ENCODE data around the gene SERINC3. TPM values are rescaled to one million over a fixed set of nuclear protein-coding genes. Genes with fewer than 3 reads are reported as not detected.

The SERINC3 gene
- total RNA-seq, 1 experiment from 2014 or later, result 41.3 TPM

DNA sequence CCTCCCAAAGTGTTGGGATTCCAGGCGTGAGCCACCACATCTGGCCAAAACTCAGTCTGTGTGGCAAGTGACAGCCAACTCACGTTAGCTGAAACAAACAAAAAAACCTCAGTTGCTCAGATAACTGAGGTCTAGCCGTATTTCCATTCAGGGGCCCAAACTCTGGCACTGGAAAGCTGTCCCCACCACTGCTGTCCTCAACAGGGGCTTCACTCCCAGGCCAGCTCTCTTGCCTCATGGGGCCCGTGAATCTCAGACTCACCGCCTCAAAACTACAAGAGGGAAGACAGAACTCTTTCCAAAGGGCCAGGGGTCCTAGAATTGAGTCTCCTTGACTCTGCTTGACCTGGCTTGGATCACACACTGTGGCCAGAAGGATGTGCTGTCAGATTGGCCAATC is 38.8 kb downstream of the SERINC3 start (continued):
- TF ChIP-seq, protein P1, sequence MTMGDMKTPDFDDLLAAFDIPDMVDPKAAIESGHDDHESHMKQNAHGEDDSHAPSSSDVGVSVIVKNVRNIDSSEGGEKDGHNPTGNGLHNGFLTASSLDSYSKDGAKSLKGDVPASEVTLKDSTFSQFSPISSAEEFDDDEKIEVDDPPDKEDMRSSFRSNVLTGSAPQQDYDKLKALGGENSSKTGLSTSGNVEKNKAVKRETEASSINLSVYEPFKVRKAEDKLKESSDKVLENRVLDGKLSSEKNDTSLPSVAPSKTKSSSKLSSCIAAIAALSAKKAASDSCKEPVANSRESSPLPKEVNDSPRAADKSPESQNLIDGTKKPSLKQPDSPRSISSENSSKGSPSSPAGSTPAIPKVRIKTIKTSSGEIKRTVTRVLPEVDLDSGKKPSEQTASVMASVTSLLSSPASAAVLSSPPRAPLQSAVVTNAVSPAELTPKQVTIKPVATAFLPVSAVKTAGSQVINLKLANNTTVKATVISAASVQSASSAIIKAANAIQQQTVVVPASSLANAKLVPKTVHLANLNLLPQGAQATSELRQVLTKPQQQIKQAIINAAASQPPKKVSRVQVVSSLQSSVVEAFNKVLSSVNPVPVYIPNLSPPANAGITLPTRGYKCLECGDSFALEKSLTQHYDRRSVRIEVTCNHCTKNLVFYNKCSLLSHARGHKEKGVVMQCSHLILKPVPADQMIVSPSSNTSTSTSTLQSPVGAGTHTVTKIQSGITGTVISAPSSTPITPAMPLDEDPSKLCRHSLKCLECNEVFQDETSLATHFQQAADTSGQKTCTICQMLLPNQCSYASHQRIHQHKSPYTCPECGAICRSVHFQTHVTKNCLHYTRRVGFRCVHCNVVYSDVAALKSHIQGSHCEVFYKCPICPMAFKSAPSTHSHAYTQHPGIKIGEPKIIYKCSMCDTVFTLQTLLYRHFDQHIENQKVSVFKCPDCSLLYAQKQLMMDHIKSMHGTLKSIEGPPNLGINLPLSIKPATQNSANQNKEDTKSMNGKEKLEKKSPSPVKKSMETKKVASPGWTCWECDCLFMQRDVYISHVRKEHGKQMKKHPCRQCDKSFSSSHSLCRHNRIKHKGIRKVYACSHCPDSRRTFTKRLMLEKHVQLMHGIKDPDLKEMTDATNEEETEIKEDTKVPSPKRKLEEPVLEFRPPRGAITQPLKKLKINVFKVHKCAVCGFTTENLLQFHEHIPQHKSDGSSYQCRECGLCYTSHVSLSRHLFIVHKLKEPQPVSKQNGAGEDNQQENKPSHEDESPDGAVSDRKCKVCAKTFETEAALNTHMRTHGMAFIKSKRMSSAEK (CRISPR knock-in tag; IDR thresholded peaks at IDR 0.05; ENCODE audit: borderline replicate concordance), result no peak
- TF ChIP-seq, protein P2, sequence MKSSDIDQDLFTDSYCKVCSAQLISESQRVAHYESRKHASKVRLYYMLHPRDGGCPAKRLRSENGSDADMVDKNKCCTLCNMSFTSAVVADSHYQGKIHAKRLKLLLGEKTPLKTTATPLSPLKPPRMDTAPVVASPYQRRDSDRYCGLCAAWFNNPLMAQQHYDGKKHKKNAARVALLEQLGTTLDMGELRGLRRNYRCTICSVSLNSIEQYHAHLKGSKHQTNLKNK (CRISPR knock-in tag; IDR thresholded peaks at IDR 0.05), result no peak

DNA sequence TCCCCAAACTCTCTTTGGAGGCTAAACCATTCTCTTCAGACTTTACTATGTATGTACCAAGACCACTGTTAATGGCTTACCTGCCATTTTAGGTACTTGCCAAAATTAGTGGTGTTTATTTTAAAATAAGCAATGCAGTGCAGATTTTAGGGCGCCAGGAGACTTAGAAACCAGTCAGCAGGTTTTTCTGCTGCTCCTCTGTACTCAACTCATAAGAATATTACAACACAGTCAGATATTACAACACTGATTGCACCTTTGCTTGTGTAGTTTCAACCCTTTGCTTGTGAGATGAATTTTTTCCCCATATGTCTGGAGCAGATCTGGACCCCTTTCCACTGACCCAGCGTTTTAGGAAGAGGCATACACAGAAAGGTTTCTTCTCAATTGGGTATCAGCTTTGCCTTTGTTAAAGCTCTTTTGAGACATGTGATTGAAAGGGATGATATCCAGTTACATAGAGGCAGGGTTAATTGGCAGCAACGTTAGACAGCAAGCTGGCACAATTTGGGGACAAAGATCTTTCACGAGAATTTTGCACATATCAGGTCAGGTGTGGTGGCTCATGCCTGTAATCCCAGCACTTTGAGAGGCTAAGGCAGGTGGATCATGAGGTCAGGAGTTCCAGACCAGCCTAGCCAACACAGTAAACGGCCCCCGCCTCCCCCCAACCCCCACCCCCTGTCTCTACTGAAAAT is 40.0 kb downstream of the SERINC3 start:
- no peak for DNase-seq (ENCODE audit: low spot score)
- TF ChIP-seq, protein P3, sequence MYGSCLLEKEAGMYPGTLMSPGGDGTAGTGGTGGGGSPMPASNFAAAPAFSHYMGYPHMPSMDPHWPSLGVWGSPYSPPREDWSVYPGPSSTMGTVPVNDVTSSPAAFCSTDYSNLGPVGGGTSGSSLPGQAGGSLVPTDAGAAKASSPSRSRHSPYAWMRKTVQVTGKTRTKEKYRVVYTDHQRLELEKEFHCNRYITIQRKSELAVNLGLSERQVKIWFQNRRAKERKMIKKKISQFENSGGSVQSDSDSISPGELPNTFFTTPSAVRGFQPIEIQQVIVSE (CRISPR knock-in tag; IDR thresholded peaks at IDR 0.05; ENCODE audit: borderline replicate concordance), result no peak
- TF ChIP-seq PRRX2 (CRISPR knock-in tag; IDR thresholded peaks at IDR 0.05), result no peak
- TF ChIP-seq CBFB (CRISPR knock-in tag; IDR thresholded peaks at IDR 0.05; ENCODE audit: low read depth), result no peak
- no peak for TF ChIP-seq EMX1 (CRISPR knock-in tag; IDR thresholded peaks at IDR 0.05)
- TF ChIP-seq JAZF1 (CRISPR knock-in tag; IDR thresholded peaks at IDR 0.05), result no peak
- no peak for TF ChIP-seq ZNF263 (CRISPR knock-in tag; IDR thresholded peaks at IDR 0.05; ENCODE audit: low read depth)
- ChIA-PET CTCF (no interaction called here), POLR2A (interaction anchor here (0.5 kb wide), 1 partner anchor 46 kb away, joined by 3 read pairs; no protein-coding TSS in a partner anchor)
- H3K36me3 Mint-ChIP-seq, result peaks cover 13% of the 10 kb centered on the region
- ATAC-seq, result no peak
- H3K27ac Mint-ChIP-seq, result no peak overlapping the region
- no peaks in the 10 kb centered on the region; the same call in none of the 2 replicates for H3K4me1 Mint-ChIP-seq
- peaks cover 2% of the 10 kb centered on the region; the same call in 1 of the 2 replicates for H3K27me3 Mint-ChIP-seq (ENCODE audit: low read depth)
- H3K9me3 Mint-ChIP-seq, result no peaks in the 10 kb centered on the region
- no peak overlapping the region for H3K4me3 Mint-ChIP-seq

DNA sequence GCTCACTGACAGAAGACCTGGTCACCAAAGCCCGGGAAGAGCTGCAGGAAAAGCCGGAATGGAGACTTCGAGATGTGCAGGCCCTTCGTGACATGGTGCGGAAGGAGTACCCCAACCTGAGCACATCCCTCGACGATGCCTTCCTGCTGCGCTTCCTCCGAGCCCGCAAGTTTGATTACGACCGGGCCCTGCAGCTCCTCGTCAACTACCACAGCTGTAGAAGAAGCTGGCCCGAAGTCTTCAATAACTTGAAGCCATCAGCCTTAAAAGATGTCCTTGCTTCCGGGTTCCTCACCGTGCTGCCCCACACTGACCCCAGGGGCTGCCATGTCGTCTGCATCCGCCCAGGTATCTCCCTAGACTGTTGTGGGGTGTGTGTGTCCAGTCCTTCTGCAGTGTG is 41.8 kb downstream of the SERINC3 start:
- no peak for ATAC-seq
- POLR2A ChIA-PET, result no interaction called here
- Mint-ChIP-seq H3K27ac (no peak overlapping the region), H3K4me1 (peaks cover 12% of the 10 kb centered on the region), H3K4me3 (no peak overlapping the region), H3K36me3 (peaks cover 10% of the 10 kb centered on the region; the same call in 1 of the 2 replicates), H3K27me3 (ENCODE audit: low read depth) (peaks cover 2% of the 10 kb centered on the region), H3K9me3 (no peaks in the 10 kb centered on the region)
- CTCF ChIA-PET, result no interaction called here
- no peak for DNase-seq (ENCODE audit: low spot score)
- TF ChIP-seq NR1H2 (CRISPR knock-in tag; IDR thresholded peaks at IDR 0.05) (no peak), MXD4 (CRISPR knock-in tag; IDR thresholded peaks at IDR 0.05; ENCODE audit: borderline replicate concordance) (no peak), ZNF232 (CRISPR knock-in tag; IDR thresholded peaks at IDR 0.05) (no peak), CREM (CRISPR knock-in tag; IDR thresholded peaks at IDR 0.05) (no peak)
- TF ChIP-seq, protein P4, sequence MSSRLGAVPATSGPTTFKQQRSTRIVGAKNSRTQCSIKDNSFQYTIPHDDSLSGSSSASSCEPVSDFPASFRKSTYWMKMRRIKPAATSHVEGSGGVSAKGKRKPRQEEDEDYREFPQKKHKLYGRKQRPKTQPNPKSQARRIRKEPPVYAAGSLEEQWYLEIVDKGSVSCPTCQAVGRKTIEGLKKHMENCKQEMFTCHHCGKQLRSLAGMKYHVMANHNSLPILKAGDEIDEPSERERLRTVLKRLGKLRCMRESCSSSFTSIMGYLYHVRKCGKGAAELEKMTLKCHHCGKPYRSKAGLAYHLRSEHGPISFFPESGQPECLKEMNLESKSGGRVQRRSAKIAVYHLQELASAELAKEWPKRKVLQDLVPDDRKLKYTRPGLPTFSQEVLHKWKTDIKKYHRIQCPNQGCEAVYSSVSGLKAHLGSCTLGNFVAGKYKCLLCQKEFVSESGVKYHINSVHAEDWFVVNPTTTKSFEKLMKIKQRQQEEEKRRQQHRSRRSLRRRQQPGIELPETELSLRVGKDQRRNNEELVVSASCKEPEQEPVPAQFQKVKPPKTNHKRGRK (CRISPR knock-in tag; IDR thresholded peaks at IDR 0.05; ENCODE audit: borderline replicate concordance), result no peak
- TF ChIP-seq, protein P2 (CRISPR knock-in tag; IDR thresholded peaks at IDR 0.05), result no peak
- TF ChIP-seq, protein P5, sequence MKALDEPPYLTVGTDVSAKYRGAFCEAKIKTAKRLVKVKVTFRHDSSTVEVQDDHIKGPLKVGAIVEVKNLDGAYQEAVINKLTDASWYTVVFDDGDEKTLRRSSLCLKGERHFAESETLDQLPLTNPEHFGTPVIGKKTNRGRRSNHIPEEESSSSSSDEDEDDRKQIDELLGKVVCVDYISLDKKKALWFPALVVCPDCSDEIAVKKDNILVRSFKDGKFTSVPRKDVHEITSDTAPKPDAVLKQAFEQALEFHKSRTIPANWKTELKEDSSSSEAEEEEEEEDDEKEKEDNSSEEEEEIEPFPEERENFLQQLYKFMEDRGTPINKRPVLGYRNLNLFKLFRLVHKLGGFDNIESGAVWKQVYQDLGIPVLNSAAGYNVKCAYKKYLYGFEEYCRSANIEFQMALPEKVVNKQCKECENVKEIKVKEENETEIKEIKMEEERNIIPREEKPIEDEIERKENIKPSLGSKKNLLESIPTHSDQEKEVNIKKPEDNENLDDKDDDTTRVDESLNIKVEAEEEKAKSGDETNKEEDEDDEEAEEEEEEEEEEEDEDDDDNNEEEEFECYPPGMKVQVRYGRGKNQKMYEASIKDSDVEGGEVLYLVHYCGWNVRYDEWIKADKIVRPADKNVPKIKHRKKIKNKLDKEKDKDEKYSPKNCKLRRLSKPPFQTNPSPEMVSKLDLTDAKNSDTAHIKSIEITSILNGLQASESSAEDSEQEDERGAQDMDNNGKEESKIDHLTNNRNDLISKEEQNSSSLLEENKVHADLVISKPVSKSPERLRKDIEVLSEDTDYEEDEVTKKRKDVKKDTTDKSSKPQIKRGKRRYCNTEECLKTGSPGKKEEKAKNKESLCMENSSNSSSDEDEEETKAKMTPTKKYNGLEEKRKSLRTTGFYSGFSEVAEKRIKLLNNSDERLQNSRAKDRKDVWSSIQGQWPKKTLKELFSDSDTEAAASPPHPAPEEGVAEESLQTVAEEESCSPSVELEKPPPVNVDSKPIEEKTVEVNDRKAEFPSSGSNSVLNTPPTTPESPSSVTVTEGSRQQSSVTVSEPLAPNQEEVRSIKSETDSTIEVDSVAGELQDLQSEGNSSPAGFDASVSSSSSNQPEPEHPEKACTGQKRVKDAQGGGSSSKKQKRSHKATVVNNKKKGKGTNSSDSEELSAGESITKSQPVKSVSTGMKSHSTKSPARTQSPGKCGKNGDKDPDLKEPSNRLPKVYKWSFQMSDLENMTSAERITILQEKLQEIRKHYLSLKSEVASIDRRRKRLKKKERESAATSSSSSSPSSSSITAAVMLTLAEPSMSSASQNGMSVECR (CRISPR knock-in tag; IDR thresholded peaks at IDR 0.05; ENCODE audit: borderline replicate concordance), result no peak
- TF ChIP-seq, protein P3 (CRISPR knock-in tag; IDR thresholded peaks at IDR 0.05; ENCODE audit: borderline replicate concordance), result no peak
- TF ChIP-seq, protein P6, sequence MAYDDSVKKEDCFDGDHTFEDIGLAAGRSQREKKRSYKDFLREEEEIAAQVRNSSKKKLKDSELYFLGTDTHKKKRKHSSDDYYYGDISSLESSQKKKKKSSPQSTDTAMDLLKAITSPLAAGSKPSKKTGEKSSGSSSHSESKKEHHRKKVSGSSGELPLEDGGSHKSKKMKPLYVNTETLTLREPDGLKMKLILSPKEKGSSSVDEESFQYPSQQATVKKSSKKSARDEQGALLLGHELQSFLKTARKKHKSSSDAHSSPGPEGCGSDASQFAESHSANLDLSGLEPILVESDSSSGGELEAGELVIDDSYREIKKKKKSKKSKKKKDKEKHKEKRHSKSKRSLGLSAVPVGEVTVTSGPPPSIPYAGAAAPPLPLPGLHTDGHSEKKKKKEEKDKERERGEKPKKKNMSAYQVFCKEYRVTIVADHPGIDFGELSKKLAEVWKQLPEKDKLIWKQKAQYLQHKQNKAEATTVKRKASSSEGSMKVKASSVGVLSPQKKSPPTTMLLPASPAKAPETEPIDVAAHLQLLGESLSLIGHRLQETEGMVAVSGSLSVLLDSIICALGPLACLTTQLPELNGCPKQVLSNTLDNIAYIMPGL (CRISPR knock-in tag; IDR thresholded peaks at IDR 0.05), result no peak

Data from WTC11 (cell line).